Endothelial cell of umbilical vein (primary cell): ENCODE measurements around the gene TMEM273. TPM values are rescaled to one million over a fixed set of nuclear protein-coding genes. Genes with fewer than 3 reads are reported as not detected.

Experiments used
- BruUV-seq: library from RNA; stranded (reverse); fragments of 400-500 nt; replicated peaks from 2 replicates; lab custom pipeline; 2021; lab: Mats Ljungman, UMichigan
- CTCF ChIA-PET: fragments of 300-600, 350-600 bp; sonication (Branson Sonifier 250); formaldehyde crosslinking; loops from one replicate; lab custom pipeline; 2021; ENCODE audit warnings: antibody characterized with exemption, inconsistent platforms; lab: Charles Lee
- POLR2A ChIA-PET: fragments of 300-600, 350-600 bp; sonication (Branson Sonifier 250); formaldehyde crosslinking; loops from one replicate; lab custom pipeline; 2021; ENCODE audit warnings: antibody characterized with exemption, inconsistent platforms; lab: Charles Lee
- DNase-seq: peaks from one replicate; pipeline ENCODE4 v3.0.0-alpha.2; 2011; ENCODE audit warnings: low read depth, low spot score
- FAIRE-seq: peaks from 2 replicates; lab custom pipeline; 2011; peaks lifted over from hg19 to GRCh38; lab: Jason Lieb, UNC
- H2AFZ ChIP-seq: 2 replicates; pipeline ENCODE4 v1.6.0; 2012; ENCODE audit warnings: low read depth, low read length, control low read depth, inconsistent platforms
- H3K27ac ChIP-seq: 2 replicates; pipeline ENCODE4 v1.5.1; 2011; ENCODE audit warnings: low read depth, mild to moderate bottlenecking, control low read depth, low read length, moderate library complexity; ENCODE audit not compliant: insufficient read depth
- H3K27me3 ChIP-seq, 2 experiments: 2 replicates each; pipeline versions ENCODE4 v1.6.0 to v1.6.1; 2011; ENCODE audit warnings: low read length in 2 of 2, mixed read lengths in 1 of 2; ENCODE audit not compliant: control insufficient read depth in 2 of 2, insufficient read depth in 2 of 2
- H3K36me3 ChIP-seq, 2 experiments: 2 replicates in 1 of 2; 3 replicates in 1 of 2; pipeline ENCODE4 v1.5.1; 2011; ENCODE audit warnings: low read length in 2 of 2, mild to moderate bottlenecking in 1 of 2, moderate library complexity in 1 of 2; ENCODE audit not compliant: control insufficient read depth in 2 of 2, insufficient read depth in 2 of 2; ENCODE audit errors: extremely low read depth in 1 of 2
- H3K4me1 ChIP-seq: 3 replicates; pipeline ENCODE4 v1.5.1; 2011; ENCODE audit warnings: mild to moderate bottlenecking, low read length; ENCODE audit not compliant: control insufficient read depth, insufficient read depth; ENCODE audit errors: extremely low read depth
- H3K4me2 ChIP-seq: 2 replicates; pipeline ENCODE4 v1.6.1; 2011; ENCODE audit warnings: low read length, control low read depth, mixed read lengths; ENCODE audit not compliant: insufficient read depth
- H3K4me3 ChIP-seq, 3 experiments: fragments of 200-600 bp in 1 of 3; sonication (generic), shearing (Covaris generic) in 1 of 3; replicated peaks in 1 of 3; 2 replicates each; pipeline ENCODE4 v1.5.1; 2011 to 2016; ENCODE audit warnings: control low read depth in 3 of 3, low read length in 3 of 3, mild to moderate bottlenecking in 2 of 3, inconsistent platforms in 1 of 3, low read depth in 1 of 3, moderate library complexity in 1 of 3; ENCODE audit not compliant: insufficient read depth in 1 of 3
- H3K79me2 ChIP-seq: 2 replicates; pipeline ENCODE4 v1.6.0; 2012; ENCODE audit warnings: low read length, inconsistent platforms; ENCODE audit not compliant: control insufficient read depth, insufficient read depth
- H3K9ac ChIP-seq: replicated peaks from 2 replicates; pipeline ENCODE3; 2011; ENCODE audit warnings: low read length, control low read depth; ENCODE audit not compliant: insufficient read depth; ENCODE audit errors: extremely low read depth
- H3K9me1 ChIP-seq: replicated peaks from 3 replicates; pipeline ENCODE4 v1.6.0; 2011; ENCODE audit warnings: mild to moderate bottlenecking, low read length; ENCODE audit not compliant: control insufficient read depth, insufficient read depth; ENCODE audit errors: extremely low read depth
- H3K9me3 ChIP-seq: replicated peaks from 2 replicates; pipeline ENCODE4 v1.5.1; 2012; ENCODE audit warnings: low read length, inconsistent platforms; ENCODE audit not compliant: control insufficient read depth, insufficient read depth
- H4K20me1 ChIP-seq: replicated peaks from 2 replicates; pipeline ENCODE3; 2011; ENCODE audit warnings: mild to moderate bottlenecking, low read length; ENCODE audit not compliant: control insufficient read depth, insufficient read depth; ENCODE audit errors: extremely low read depth
- CTCF ChIP-seq, 2 donors: IDR thresholded peaks; 1 replicate in 1 of 2; 2 replicates in 1 of 2; pipeline ENCODE4 v1.5.1; 2011; ENCODE audit warnings: low read length in 2 of 2, mild to moderate bottlenecking in 2 of 2, moderate library complexity in 2 of 2, control low read depth in 1 of 2, inconsistent platforms in 1 of 2, low read depth in 1 of 2; ENCODE audit not compliant: insufficient read depth in 1 of 2; ENCODE audit errors: extremely low read depth in 1 of 2
- EZH2 ChIP-seq: IDR thresholded peaks from 2 replicates; pipeline ENCODE4 v1.6.1; 2012; ENCODE audit warnings: borderline replicate concordance, low read depth, mild to moderate bottlenecking, moderate library complexity, low read length, inconsistent platforms; ENCODE audit not compliant: severe bottlenecking
- FOS ChIP-seq: IDR thresholded peaks from 2 replicates; pipeline ENCODE4 v1.6.1; 2011; ENCODE audit warnings: mild to moderate bottlenecking, low read length, moderate library complexity, borderline replicate concordance; ENCODE audit not compliant: insufficient read depth
- GATA2 ChIP-seq: IDR thresholded peaks from 2 replicates; pipeline ENCODE4 v1.7.0; 2011; ENCODE audit warnings: low read depth, mild to moderate bottlenecking, moderate library complexity, mixed read lengths, low read length; ENCODE audit not compliant: insufficient read length, insufficient read depth
- JUN ChIP-seq: IDR thresholded peaks from 2 replicates; pipeline ENCODE4 v1.6.1; 2011; ENCODE audit warnings: borderline replicate concordance, low read depth; ENCODE audit not compliant: insufficient read length, insufficient read depth
- MAX ChIP-seq: IDR thresholded peaks from 2 replicates; pipeline ENCODE4 v1.6.1; 2011; ENCODE audit not compliant: insufficient read depth, insufficient read length
- MYC ChIP-seq: IDR thresholded peaks from one replicate; pipeline ENCODE4 v1.6.1; 2011; ENCODE audit warnings: mild to moderate bottlenecking, low read depth, low read length
- POLR2A ChIP-seq: IDR thresholded peaks from 2 replicates; pipeline ENCODE4 v1.6.1; 2012; ENCODE audit warnings: low read depth, mild to moderate bottlenecking, control low read depth, low read length
- POLR2AphosphoS5 ChIP-seq: IDR thresholded peaks from 2 replicates; pipeline ENCODE4 v1.6.1; 2012; ENCODE audit warnings: low read depth, mild to moderate bottlenecking, control low read depth, low read length, moderate library complexity; ENCODE audit not compliant: insufficient read depth
- dilution Hi-C: fragments of 300-500 bp; cut with MboI; formaldehyde crosslinking; loops from one replicate; pipeline ENCODE4 v1.15.0; 2019; ENCODE audit warnings: low sequenced_read_pairs; ENCODE audit not compliant: extremely low pct_ligation_motif_present
- intact Hi-C: fragments of 100-400 bp; cut with micrococcal nuclease; formaldehyde crosslinking; loops from one replicate; pipeline ENCODE4 v1.10.0; 2022
- polyA plus RNA-seq, 4 experiments: library from polyadenylated mRNA; depleted of rRNA in 3 of 4; stranded (reverse) in 3 of 4; unstranded in 1 of 4; fragments of >200 nt; gene quantifications; 2 replicates each; pipeline versions ENCODE4 v1.2.1 to v1.2.3, GENCODE V29; 2011 to 2012; ENCODE audit warnings: missing spikeins in 1 of 4
- total RNA-seq: library from RNA; stranded (reverse); gene quantifications from 2 replicates; pipeline ENCODE4 v1.2.3, GENCODE V29; 2021

TMEM273 gene
- total and polyA plus RNA-seq, 2 donors (not counting 3 experiments of a cell fraction or from before 2014, with no cell fraction given) = 1.9 to 3.7 TPM

GRCh38 chr10:49144058-49144720 lies 44.0 kb downstream of the TMEM273 start:
- dilution Hi-C loops = no loop called here
- H3K27ac ChIP-seq = no peak overlapping the region
- H3K9me1 ChIP-seq = no peaks in the 10 kb centered on the region
- intact Hi-C loops = no loop called here
- FAIRE-seq (no peak), DNase-seq (no peak)
- no peaks in the 10 kb centered on the region for H3K9me3 ChIP-seq
- BruUV-seq = no TSS peak
- no peaks in the 10 kb centered on the region for H4K20me1 ChIP-seq
- POLR2A ChIA-PET = no interaction called here
- no peaks in the 10 kb centered on the region for H3K4me1 ChIP-seq
- H3K9ac ChIP-seq = no peak overlapping the region
- no peaks in the 10 kb centered on the region for H3K27me3 ChIP-seq
- H3K4me2 ChIP-seq = no peak overlapping the region
- CTCF ChIA-PET = no interaction called here
- no peaks in the 10 kb centered on the region for H3K36me3 ChIP-seq
- no peak overlapping the region for H2AFZ ChIP-seq
- H3K79me2 ChIP-seq = no peaks in the 10 kb centered on the region
- H3K4me3 ChIP-seq = no peak overlapping the region
- TF ChIP-seq MYC (no peak), MAX (no peak), JUN (no peak), EZH2 (no peak), CTCF (IDR thresholded peaks at IDR 0.05; ENCODE audit: extremely low read depth in 1 of 2, insufficient read depth in 1 of 2, low read depth in 1 of 2, low read length in 2 of 2) (no peak), FOS (no peak), POLR2A (no peak), GATA2 (no peak), POLR2AphosphoS5 (no peak)
